T-helper 1 cell treated with Interleukin-12 subunit alpha and Interleukin-12 subunit beta and Interleukin-4 antibody, amounts not matched to agents 30 μg/mL and 1 μg/mL, for 36 hours (primary cell): Measurements from ENCODE around the gene CERK.
"Not testable (repeated sequence)": the region's sequence is repeated elsewhere in the genome, so short reads cannot be mapped to it uniquely, and the experiment has no call there.

Experiments
- H3K27ac Mint-ChIP-seq: one replicate; pipeline ENCODE4 v1.8.0; 2021; ENCODE audit warnings: mild to moderate bottlenecking, mixed read lengths
- H3K27me3 Mint-ChIP-seq: one replicate; pipeline ENCODE4 v1.8.0; 2021; ENCODE audit warnings: low read depth, mixed read lengths
- H3K36me3 Mint-ChIP-seq: one replicate; pipeline ENCODE4 v1.8.0; 2021; ENCODE audit warnings: low read depth, mixed read lengths
- H3K4me1 Mint-ChIP-seq: one replicate; pipeline ENCODE4 v1.8.0; 2021; ENCODE audit warnings: low read depth, mixed read lengths
- H3K4me3 Mint-ChIP-seq: one replicate; pipeline ENCODE4 v1.8.0; 2021; ENCODE audit warnings: mild to moderate bottlenecking, moderate library complexity, mixed read lengths
- H3K9me3 Mint-ChIP-seq: one replicate; pipeline ENCODE4 v1.8.0; 2021; ENCODE audit warnings: mixed read lengths

Gene CERK

DNA sequence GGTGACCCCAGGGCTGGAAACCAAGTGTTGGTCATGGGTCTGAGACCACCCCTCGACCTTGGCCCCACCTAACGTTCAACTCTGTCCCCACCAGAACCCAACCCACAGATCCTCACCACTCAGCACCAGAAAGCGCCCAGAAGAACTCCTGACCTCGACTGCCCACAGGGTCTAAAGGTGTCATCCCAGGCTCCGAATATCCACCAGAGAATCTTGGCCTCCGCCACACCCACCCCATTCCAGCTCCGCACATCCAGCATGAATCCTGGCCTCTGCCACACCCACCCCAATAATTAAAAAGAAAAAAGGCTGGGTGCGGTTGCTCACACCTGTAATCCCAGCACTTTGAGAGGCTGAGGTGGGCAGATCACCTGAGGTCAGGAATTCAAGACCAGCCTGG is 1.3 kb downstream of the CERK start:
- Mint-ChIP-seq H3K4me3 (peak overlapping the region; percentile 100), H3K27me3 (no peaks in the 10 kb centered on the region), H3K36me3 (peaks cover 11% of the 10 kb centered on the region), H3K9me3 (no peaks in the 10 kb centered on the region), H3K4me1 (peaks cover 38% of the 10 kb centered on the region), H3K27ac (peak overlapping the region; percentile 97)

DNA sequence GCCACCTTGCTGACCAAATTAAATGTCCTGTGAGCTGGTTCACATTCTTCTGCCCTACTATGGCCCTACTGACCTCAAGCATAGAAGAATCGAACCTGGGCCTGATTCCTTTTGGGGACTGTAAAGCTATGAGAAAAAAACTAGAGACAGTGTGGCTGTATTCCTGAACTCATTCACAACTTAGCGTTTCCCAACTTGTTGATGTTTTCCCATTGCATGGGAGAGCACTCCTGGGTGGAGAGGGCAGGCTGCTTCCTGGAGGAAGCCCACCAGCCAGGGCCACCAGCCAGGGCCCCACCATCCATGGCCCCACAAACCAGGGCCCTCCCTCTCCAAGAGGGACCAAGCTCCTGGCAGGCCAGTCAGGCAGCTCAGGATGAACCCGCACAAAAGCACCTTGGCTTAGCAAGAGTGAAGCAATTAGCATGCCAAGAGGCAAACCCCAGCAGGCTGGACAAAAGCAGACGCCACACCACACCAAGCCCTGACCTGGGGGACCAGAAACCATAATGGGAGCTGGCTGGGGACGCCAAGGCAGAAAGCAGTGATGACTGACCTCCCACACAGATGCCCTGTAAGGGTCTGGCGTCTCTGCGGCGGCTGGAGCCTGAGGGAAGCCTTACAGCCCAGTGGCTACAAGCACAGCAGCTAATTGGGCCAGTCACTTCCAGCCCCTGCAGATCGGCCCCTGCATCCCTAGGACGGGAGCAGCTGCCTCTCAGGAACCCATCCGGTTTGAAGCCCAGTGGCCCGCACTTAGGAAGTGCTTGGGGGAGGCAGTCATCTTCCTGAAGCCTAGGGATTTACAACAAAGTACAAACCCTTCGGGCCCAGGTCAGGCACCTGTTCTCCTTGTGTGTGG is 2.1 kb downstream of the CERK start:
- H3K27me3 Mint-ChIP-seq, result no peaks in the 10 kb centered on the region
- H3K4me3 Mint-ChIP-seq, result peak overlapping the region; percentile 100
- peaks cover 11% of the 10 kb centered on the region for H3K36me3 Mint-ChIP-seq
- peaks cover 42% of the 10 kb centered on the region for H3K4me1 Mint-ChIP-seq
- peak overlapping the region; percentile 97 for H3K27ac Mint-ChIP-seq
- H3K9me3 Mint-ChIP-seq, result no peaks in the 10 kb centered on the region

DNA sequence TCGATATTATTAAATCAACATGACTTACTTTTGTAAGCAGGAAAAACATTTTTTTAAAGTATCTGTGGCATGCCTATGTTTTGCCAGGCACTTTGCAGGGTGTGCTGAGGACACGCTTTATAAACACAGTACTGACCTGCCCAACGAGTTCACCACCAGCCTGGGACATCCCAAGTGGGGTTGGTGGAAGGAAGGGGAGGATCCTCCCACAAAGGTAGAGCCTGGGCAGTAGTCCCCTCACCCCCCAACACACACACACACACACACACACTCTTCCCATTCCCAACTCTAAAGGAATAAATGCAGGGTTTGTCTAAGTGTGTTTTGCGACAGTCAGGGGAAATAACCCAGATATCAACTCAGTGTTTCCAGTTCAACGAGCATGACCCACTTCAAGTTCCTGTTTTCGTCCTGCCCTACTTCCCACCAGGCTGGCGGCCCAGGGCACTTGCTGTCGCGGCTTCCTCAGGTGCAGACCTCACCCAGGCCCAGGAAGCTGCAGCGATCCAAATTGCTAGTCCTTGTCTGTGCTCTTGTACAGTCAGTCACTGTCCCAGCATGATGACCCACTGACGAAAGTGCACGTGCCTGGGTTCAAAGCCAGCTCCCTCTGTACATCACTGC is 3.1 kb downstream of the CERK start:
- Mint-ChIP-seq H3K4me1 (peaks cover 48% of the 10 kb centered on the region), H3K4me3 (peak overlapping the region; percentile 100), H3K27me3 (no peaks in the 10 kb centered on the region), H3K27ac (peak overlapping the region; percentile 82), H3K9me3 (no peaks in the 10 kb centered on the region), H3K36me3 (peaks cover 16% of the 10 kb centered on the region)

DNA sequence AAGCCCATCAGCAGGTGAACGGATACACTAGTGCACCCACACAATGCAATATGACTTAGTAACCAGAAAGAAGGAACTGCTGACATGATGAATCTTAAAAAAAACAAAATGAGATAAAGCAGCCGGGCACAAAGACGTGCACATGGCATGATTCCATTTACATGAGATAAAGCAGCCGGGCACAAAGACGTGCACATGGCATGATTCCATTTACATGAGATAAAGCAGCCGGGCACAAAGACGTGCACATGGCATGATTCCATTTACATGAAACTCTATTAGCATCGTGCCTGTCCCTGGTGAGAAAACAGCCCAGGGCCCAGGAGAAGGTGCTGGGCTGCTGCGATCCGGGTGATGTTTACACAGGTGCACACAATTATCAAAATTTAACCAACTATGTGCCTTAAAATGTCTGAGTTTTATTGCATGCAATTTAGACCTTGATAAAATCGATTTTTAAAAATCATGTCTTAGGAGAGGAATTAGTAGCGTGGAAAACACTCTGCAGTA is 3.8 kb downstream of the CERK start:
- Mint-ChIP-seq H3K4me1 (peaks cover 47% of the 10 kb centered on the region), H3K27ac (peak overlapping the region; percentile 82), H3K36me3 (peaks cover 16% of the 10 kb centered on the region)
- H3K9me3 Mint-ChIP-seq, H3K27me3 Mint-ChIP-seq, H3K4me3 Mint-ChIP-seq: not testable (repeated sequence)

- Mint-ChIP-seq H3K27ac (no peak overlapping the region), H3K27me3 (no peaks in the 10 kb centered on the region), H3K9me3 (no peaks in the 10 kb centered on the region), H3K4me1 (peaks cover 41% of the 10 kb centered on the region), H3K36me3 (peaks cover 16% of the 10 kb centered on the region), H3K4me3 (no peak overlapping the region)
Measured at GRCh38 chr22:46732513-46732912, 5.5 kb downstream of the CERK start.

GRCh38 chr22:46732041-46732379 is 6.0 kb downstream of the CERK start:
- H3K36me3 Mint-ChIP-seq, result peaks cover 13% of the 10 kb centered on the region
- no peak overlapping the region for H3K27ac Mint-ChIP-seq
- H3K9me3 Mint-ChIP-seq, result no peaks in the 10 kb centered on the region
- H3K4me1 Mint-ChIP-seq, result peaks cover 37% of the 10 kb centered on the region
- no peak overlapping the region for H3K4me3 Mint-ChIP-seq
- no peaks in the 10 kb centered on the region for H3K27me3 Mint-ChIP-seq

GRCh38 chr22:46731246-46732040 is 6.6 kb downstream of the CERK start:
- peaks cover 32% of the 10 kb centered on the region for H3K4me1 Mint-ChIP-seq
- H3K27ac Mint-ChIP-seq, result no peak overlapping the region
- no peak overlapping the region for H3K4me3 Mint-ChIP-seq
- H3K27me3 Mint-ChIP-seq, result no peaks in the 10 kb centered on the region
- no peaks in the 10 kb centered on the region for H3K9me3 Mint-ChIP-seq
- peaks cover 10% of the 10 kb centered on the region for H3K36me3 Mint-ChIP-seq

GRCh38 chr22:46730568-46731245 is 7.3 kb downstream of the CERK start:
- Mint-ChIP-seq H3K4me1 (peaks cover 28% of the 10 kb centered on the region), H3K9me3 (no peaks in the 10 kb centered on the region), H3K36me3 (peaks cover 9% of the 10 kb centered on the region), H3K4me3 (no peak overlapping the region), H3K27ac (peak overlapping the region; percentile 45), H3K27me3 (no peaks in the 10 kb centered on the region)

- H3K27me3 Mint-ChIP-seq, result no peaks in the 10 kb centered on the region
- peaks cover 12% of the 10 kb centered on the region for H3K36me3 Mint-ChIP-seq
- H3K4me3 Mint-ChIP-seq, result no peak overlapping the region
- no peak overlapping the region for H3K27ac Mint-ChIP-seq
- H3K4me1 Mint-ChIP-seq, result peaks cover 15% of the 10 kb centered on the region
- no peaks in the 10 kb centered on the region for H3K9me3 Mint-ChIP-seq
Measured at GRCh38 chr22:46728470-46728869, 9.6 kb downstream of the CERK start.

DNA sequence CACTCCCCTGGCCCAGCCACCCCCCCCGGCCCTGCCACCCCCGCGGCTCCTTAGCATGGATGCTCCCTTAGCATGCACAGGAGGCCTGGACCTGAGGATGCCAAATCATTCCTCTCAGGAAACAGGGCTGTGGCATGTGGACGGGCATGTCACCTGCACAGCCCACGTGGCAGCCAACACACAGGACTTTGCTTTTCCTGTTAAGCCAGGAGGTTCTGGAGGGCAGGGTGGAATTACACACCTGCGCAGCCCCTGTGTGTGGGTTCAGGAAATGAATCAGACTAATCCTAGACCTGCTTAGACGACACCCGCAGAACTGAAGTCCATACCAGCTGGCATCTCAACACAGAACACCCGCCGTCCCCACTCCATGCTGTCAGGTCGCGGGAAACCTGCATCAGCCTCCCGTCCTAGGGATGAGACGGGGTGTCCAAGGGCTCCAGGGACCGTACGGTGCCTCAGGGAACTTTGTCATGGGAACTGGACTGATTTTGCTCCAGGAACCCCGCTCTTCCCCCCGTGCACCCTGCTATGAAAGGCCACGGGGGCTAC is 10.2 kb downstream of the CERK start:
- Mint-ChIP-seq H3K4me3 (no peak overlapping the region), H3K9me3 (no peaks in the 10 kb centered on the region), H3K36me3 (peaks cover 12% of the 10 kb centered on the region), H3K4me1 (peaks cover 15% of the 10 kb centered on the region), H3K27me3 (no peaks in the 10 kb centered on the region), H3K27ac (no peak overlapping the region)

GRCh38 chr22:46726986-46727317 is 11.1 kb downstream of the CERK start:
- H3K27me3 Mint-ChIP-seq, result no peaks in the 10 kb centered on the region
- H3K4me1 Mint-ChIP-seq, result peaks cover 15% of the 10 kb centered on the region
- H3K36me3 Mint-ChIP-seq, result peaks cover 12% of the 10 kb centered on the region
- no peaks in the 10 kb centered on the region for H3K9me3 Mint-ChIP-seq
- no peak overlapping the region for H3K4me3 Mint-ChIP-seq
- no peak overlapping the region for H3K27ac Mint-ChIP-seq

GRCh38 chr22:46726066-46726985 is 11.7 kb downstream of the CERK start:
- Mint-ChIP-seq H3K27me3 (no peaks in the 10 kb centered on the region), H3K9me3 (no peaks in the 10 kb centered on the region), H3K4me3 (no peak overlapping the region), H3K36me3 (peaks cover 12% of the 10 kb centered on the region), H3K27ac (no peak overlapping the region), H3K4me1 (peaks cover 9% of the 10 kb centered on the region)

DNA sequence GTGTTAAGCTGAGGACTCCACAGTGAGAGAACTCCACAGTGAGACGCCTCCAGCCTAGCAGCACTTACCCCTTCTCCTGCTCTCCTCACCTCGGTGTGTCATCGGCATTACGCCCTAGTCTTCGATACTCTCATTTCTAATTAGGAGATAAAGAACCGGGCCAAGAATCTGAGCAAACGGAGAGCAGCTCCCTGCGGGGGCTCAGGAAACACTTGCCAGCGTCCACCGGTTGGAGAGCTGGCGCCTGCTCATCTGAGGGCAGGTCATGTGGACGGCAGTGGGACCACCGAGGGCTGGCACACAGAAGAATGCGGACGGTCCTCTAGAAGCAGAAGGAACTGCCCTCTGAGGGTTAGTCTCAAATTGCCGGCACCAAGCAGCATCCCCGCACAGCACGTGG is 13.0 kb downstream of the CERK start:
- no peak overlapping the region for H3K27ac Mint-ChIP-seq
- peaks cover 9% of the 10 kb centered on the region for H3K36me3 Mint-ChIP-seq
- peaks cover 2% of the 10 kb centered on the region for H3K4me1 Mint-ChIP-seq
- H3K27me3 Mint-ChIP-seq, result no peaks in the 10 kb centered on the region
- H3K9me3 Mint-ChIP-seq, result no peaks in the 10 kb centered on the region
- H3K4me3 Mint-ChIP-seq, result no peak overlapping the region
